ENCODE data around the gene DUSP15.
A peak's percentile ranks its signal among the peaks of the same experiment; 100 is the strongest.
"Not testable (repeated sequence)": the region's sequence is repeated elsewhere in the genome, so short reads cannot be mapped to it uniquely, and the experiment has no call there.

DUSP15 gene

DNA sequence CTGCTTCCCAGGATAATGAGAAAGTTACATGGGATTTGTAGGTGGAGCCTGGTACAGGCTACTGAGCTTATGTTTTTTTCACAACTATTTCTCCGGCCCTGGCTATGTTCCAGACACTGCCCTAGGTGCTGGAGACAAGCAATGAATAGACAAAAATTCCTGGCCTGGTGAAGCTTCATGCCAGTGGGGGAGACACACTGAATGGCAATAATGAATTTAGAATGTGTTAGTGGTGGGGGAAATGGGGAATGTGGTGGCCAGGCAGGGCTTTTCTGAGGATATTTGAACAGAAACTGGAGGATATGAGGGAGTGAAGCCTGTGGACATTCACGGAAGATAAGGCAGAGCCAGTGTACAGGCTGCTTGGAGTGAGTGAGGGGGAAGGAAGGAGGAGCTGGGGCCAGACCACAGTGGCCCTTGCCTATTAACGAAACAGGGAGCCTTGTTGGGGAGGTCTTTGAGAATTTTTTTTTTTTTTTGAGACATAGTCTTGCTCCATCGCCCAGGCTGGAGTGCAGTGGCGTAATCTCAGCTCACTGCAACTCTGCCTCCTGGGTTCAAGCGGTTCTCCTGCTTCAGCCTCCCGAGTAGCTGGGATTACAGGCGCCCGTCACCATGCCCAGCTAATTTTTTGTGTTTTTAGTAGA, 31.6 kb downstream of the DUSP15 start:
- DNase-seq, result no peak

- DNase-seq, result no peak
These were observed 32.4 kb downstream of the DUSP15 start for GRCh38 chr20:31837896-31838397.

- DNase-seq, result no peak
These were observed 33.3 kb downstream of the DUSP15 start for GRCh38 chr20:31836853-31837608.

GRCh38 chr20:31835977-31836852, 34.1 kb downstream of the DUSP15 start:
- DNase-seq, result peak; percentile 51

- DNase-seq, result no peak
These were observed 34.8 kb downstream of the DUSP15 start for GRCh38 chr20:31835554-31835953.

- no peak for DNase-seq
These were observed 36.3 kb downstream of the DUSP15 start for GRCh38 chr20:31833931-31834521.

GRCh38 chr20:31833130-31833930, 37.0 kb downstream of the DUSP15 start:
- DNase-seq, result no peak

GRCh38 chr20:31831771-31832306, 38.5 kb downstream of the DUSP15 start:
- DNase-seq, result no peak

DNA sequence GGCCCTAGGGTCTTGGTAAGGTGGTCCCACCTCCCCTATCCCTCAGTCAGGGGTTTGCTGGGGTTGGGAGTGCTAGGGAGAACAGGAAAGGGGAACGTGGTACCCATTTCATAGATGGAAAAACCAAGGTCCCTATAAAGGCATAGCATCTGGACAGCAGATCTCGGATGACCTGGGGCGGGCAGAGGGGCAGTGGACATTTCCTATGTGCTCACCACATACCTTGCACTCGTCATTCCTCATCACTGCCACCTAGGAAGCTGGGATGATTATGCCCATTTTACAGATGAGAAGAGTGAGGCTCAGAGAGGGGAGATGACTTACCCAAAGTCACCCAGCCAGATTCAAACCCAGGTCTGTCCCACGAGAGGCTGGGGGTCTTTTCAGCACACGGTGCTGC, 39.1 kb downstream of the DUSP15 start:
- DNase-seq, result no peak

- no peak for DNase-seq
These were observed 39.8 kb downstream of the DUSP15 start for GRCh38 chr20:31830406-31830981.

GRCh38 chr20:31829731-31830130, 40.6 kb downstream of the DUSP15 start:
- DNase-seq, result no peak

- not testable (repeated sequence) for DNase-seq
These were observed 42.3 kb downstream of the DUSP15 start for GRCh38 chr20:31828016-31828415.

- DNase-seq, result no peak
These were observed 43.3 kb downstream of the DUSP15 start for GRCh38 chr20:31827059-31827458.

DNA sequence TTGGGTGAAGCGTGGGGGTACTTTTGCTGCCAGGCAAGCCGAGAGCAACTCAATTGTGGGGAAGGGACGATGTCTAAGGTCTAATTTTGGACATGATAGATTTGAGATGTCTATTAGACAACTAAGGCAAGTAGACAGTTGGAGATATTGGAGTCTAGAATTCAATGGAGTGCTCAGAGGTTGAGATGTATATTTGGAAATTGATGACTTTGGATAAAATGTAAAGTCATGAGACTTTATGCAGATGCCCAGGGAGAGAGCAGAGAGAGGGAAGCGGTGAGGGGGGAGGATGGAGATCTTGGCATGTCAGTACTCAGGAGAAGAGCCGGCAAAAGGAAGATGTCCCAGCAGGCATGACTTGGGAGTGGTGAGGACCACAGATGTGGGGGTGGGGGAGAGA, 44.3 kb downstream of the DUSP15 start:
- DNase-seq, result no peak

GRCh38 chr20:31824554-31825313, 45.6 kb downstream of the DUSP15 start:
- DNase-seq, result peak; percentile 13

DNA sequence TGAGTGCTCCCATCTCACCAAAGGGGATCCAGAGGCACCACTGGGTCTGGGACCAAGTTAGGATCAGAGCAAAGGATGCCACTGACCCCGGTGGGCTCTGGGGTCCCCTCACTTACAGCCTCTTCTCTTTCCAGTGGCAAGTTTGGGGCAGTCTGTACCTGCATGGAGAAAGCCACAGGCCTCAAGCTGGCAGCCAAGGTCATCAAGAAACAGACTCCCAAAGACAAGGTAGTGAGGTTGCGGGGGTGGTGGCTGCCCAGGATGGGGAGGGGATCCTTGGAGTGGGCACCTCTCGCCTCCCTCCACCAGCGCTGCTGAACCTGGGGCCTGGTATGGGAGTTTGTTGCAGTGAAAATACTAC, 46.2 kb downstream of the DUSP15 start:
- DNase-seq, result no peak

DNA sequence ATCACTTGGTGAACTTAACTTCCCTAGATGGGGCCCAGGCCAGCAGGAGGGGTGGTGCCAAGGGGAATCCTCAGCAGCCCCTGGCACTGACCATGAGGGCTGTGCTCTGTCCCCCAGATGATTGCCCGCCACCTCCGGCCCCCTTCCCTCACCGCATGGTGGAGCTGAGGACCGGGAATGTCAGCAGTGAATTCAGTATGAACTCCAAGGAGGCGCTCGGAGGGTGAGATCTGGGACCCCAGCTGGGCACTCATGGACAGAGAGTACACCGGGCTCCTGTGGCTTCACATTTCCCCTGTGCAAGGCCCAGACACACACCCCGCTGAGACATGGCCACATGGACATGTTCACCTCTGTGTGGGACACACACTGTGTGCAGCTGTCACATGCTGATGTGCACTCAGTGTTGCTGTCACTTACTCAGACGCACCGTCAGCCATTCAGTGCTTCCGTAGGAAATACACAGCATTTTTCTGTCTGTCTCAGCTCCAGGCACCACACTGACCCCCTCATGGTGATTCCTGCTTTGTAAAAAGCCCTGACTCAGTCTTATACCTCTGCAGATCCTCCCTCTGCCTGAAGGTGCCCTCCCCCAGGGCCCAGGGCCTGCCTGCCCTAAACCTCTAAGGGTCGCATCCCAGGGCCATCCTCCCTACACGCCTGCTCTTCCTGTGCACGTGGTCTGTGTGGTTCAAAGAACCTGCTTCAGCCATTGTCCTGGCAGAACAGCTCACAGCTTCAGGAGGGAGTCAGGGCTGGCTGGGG, 46.8 kb downstream of the DUSP15 start:
- no peak for DNase-seq

GRCh38 chr20:31822421-31823330, 47.7 kb downstream of the DUSP15 start:
- DNase-seq, result peak; percentile 91

DNA sequence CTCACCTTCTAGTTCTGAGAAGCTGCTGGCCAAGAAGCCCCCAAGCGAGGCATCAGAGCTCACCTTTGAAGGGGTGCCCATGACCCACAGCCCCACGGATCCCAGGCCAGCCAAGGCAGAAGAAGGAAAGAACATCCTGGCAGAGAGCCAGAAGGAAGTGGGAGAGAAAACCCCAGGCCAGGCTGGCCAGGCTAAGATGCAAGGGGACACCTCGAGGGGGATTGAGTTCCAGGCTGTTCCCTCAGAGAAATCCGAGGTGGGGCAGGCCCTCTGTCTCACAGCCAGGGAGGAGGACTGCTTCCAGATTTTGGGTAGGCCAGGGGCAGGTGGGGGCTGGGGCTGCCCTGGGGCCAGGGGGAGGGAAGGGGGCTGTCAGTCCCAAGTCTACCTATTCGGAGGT, 48.9 kb downstream of the DUSP15 start:
- no peak for DNase-seq
